Measurements from ENCODE around the gene ABCA3. TPM values are rescaled to one million over a fixed set of nuclear protein-coding genes. Genes with fewer than 3 reads are reported as not detected.

The ABCA3 gene
- total RNA-seq, 2 donors from 2014 or later = 1.3 to 4.6 TPM

DNA sequence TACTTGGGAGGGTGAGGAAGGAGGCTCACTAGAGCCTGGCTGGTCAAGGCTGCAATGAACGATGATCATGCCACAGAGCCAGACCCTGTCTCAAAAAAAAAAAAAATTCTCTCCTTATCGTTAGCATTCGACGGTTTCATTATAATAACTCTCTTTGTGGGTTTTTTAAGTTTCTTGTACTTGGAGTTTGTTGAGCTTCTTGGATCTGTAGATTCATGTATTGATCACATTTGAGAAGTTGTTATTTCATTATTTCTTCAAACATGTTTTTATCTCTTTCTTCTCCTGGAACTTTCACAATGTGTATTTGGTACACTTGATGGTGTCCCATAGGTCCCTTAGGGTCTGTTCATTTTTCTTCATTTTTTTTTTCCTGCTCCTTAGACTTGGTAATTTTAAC is 16.8 kb upstream of the ABCA3 start:
- Histone ChIP-seq H3K4me1 (no peaks in the 10 kb centered on the region), H3K9me3 (no peaks in the 10 kb centered on the region), H3K36me3 (no peaks in the 10 kb centered on the region), H3K4me3 (no peak overlapping the region), H3K27ac (no peak overlapping the region), H3K27me3 (no peaks in the 10 kb centered on the region), H3K9ac (ENCODE audit: low read depth in 2 of 2, low read length in 2 of 2) (no peak overlapping the region)
- intact Hi-C loops (cut with DNase I) = no loop called here
- TF ChIP-seq, protein P1, sequence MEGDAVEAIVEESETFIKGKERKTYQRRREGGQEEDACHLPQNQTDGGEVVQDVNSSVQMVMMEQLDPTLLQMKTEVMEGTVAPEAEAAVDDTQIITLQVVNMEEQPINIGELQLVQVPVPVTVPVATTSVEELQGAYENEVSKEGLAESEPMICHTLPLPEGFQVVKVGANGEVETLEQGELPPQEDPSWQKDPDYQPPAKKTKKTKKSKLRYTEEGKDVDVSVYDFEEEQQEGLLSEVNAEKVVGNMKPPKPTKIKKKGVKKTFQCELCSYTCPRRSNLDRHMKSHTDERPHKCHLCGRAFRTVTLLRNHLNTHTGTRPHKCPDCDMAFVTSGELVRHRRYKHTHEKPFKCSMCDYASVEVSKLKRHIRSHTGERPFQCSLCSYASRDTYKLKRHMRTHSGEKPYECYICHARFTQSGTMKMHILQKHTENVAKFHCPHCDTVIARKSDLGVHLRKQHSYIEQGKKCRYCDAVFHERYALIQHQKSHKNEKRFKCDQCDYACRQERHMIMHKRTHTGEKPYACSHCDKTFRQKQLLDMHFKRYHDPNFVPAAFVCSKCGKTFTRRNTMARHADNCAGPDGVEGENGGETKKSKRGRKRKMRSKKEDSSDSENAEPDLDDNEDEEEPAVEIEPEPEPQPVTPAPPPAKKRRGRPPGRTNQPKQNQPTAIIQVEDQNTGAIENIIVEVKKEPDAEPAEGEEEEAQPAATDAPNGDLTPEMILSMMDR (IDR thresholded peaks at IDR 0.05) = no peak
- DNase-seq = no peak

DNA sequence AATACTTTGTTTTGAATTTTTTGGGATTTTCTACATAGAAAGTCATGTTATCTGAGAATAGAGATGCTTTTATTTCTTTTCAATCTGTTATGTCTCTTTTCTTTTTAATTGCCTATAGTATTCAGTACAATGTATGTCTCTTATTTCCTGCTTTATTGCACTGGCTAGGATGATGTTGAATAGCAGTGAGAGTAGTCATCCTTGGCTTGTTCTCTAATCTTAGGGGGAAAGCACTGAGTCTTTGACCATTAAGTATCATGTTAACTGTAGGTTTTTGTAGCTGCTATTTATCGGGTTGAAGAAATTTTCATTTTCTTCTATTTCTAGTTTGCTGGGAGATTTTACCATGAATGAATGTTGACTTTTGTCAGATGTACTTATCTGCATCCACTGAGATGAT is 10.0 kb upstream of the ABCA3 start:
- H3K9me3 ChIP-seq = no peaks in the 10 kb centered on the region
- no peaks in the 10 kb centered on the region for H3K4me1 ChIP-seq
- H3K27ac ChIP-seq = no peak overlapping the region
- no peaks in the 10 kb centered on the region for H3K36me3 ChIP-seq
- intact Hi-C loops (cut with DNase I) = no loop called here
- DNase-seq = no peak
- TF ChIP-seq, protein P1 (IDR thresholded peaks at IDR 0.05) = no peak
- no peak overlapping the region for H3K9ac ChIP-seq (ENCODE audit: low read depth in 2 of 2, low read length in 2 of 2)
- H3K4me3 ChIP-seq = no peak overlapping the region
- H3K27me3 ChIP-seq = no peaks in the 10 kb centered on the region

DNA sequence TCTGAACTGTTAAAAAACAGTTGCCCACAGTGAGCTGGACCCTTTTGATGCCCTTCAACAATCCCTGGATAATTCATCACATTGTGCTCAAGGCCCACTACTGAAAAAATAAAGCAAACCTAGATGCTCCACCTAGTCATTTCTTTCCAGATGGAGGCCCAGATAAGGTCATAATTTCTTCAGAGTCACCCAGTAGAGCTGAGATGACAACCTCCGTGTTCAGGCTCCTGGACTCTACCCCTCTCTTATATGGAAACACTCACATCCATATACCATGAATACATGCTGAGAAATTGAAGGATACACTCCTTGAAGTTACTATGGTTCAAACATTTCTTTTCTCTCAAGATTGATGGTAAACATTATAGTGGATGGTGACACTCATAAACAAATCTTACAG is 2.7 kb upstream of the ABCA3 start:
- H3K36me3 ChIP-seq = no peaks in the 10 kb centered on the region
- no peak overlapping the region for H3K4me3 ChIP-seq
- TF ChIP-seq, protein P1 (IDR thresholded peaks at IDR 0.05) = no peak
- no peak overlapping the region for H3K9ac ChIP-seq (ENCODE audit: low read depth in 2 of 2, low read length in 2 of 2)
- DNase-seq = no peak
- intact Hi-C loops (cut with DNase I) = loop anchor here (5.0 kb wide), 1 partner anchor 84 kb away; the partner anchor contains the start of gene CCNF
- H3K4me1 ChIP-seq = peaks cover 4% of the 10 kb centered on the region
- H3K9me3 ChIP-seq = no peaks in the 10 kb centered on the region
- no peak overlapping the region for H3K27ac ChIP-seq
- peaks cover 5% of the 10 kb centered on the region for H3K27me3 ChIP-seq

DNA sequence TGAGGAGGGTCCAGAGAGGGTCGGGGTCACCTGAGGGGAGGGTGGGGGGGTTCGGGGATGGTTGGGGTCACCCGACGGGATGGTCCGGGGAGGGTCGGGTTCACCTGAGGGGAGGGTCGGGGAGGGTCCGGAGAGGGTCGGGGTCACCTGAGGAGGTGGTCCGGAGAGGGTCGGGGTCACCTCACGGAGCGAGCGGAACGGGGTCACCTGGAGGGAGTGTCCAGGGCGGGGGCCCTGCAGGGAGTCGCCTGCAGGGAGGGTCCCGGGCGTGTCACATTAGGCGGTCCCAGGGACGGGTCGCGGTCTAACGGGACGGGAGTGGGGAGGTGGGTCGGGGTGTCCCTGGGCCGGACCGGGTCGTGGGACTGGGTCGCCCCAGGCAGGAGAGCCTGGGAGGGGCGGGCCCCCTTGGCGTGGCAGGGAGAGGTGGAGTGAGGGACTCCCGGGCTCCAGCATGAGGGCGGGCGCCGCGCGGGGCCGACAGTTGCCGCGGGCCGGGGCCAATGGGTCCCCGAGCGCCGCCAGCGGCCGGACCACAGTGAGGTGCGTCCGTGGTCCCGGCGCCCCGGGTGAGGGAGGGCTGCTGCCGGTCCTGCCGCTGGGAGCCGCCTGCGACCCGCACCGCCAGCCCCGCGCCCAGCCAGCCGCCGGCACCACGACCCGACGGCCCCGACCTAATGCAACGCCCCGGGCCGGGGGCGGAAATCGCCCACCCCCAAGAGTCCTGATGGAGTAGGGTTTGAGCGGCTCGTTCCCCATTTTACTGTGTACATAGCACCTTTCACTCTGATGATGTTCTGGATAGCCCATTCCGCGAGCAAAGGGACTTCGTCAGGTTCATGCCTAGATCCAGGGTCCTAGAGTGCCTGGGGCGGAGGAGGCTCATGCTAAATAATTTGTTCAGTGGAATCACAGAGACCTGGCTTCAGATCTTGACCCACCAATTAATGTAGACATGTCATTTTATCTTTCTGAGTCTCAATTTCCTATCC is 1.2 kb upstream of the ABCA3 start:
- Histone ChIP-seq H3K4me1 (peaks cover 4% of the 10 kb centered on the region), H3K36me3 (no peaks in the 10 kb centered on the region), H3K4me3 (no peak overlapping the region), H3K9ac (ENCODE audit: low read depth in 2 of 2, low read length in 2 of 2) (no peak overlapping the region), H3K9me3 (no peaks in the 10 kb centered on the region), H3K27me3 (peaks cover 5% of the 10 kb centered on the region), H3K27ac (no peak overlapping the region)
- TF ChIP-seq, protein P1 (IDR thresholded peaks at IDR 0.05) = no peak
- intact Hi-C loops (cut with DNase I) = loop anchor here (5.0 kb wide), 1 partner anchor 86 kb away; the partner anchor contains the start of gene CCNF
- no peak for DNase-seq

DNA sequence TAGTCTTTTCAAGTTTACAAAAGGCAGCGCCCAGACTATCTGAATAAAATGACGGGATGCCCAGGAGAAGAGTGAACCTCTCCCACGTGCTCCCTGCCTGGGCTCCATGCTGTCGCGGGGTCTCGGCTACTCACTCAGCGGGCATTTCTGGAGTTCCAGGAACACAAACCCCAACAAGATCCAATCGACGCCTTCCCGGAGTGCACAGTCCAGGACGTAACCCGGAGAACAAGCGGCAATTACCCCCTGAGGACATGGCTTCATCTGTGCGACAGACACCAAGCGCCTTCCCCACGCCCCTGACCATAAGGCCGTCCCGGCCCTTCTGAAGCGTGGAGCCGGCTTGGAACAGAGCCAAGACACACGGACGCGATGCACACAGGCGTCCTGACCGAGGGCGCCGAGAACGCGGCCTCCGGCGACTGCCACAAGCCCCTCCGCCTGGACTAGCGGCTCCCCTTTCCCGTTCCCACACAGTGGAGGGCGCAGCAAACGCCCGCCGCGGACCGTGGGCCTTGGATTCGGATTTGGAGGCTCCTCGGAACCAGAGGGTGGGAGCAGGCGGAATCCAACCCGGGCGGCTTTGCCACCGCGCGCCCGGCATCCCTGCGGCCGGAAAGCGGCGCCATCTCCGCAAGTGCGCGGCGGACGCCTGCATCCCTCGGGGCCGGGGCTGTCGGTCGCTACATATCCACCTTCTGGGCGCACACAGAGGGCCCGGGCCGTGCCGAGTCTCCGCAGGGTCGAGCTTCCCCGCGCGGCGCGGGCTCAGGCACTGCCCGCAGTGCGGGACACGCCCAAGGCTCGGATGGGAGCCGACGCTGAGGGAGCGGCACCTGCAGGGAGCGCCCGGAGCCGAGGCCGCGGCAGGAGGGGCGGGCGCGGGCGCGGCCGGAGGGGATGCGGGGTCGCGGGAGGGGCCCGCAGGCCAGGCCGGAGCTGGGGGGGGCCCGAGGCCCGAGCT is 725 bp downstream of the ABCA3 start:
- Histone ChIP-seq H3K27me3 (peaks cover 5% of the 10 kb centered on the region), H3K36me3 (no peaks in the 10 kb centered on the region), H3K9me3 (no peaks in the 10 kb centered on the region), H3K4me1 (peaks cover 4% of the 10 kb centered on the region), H3K4me3 (peak overlapping the region; percentile 70), H3K27ac (no peak overlapping the region), H3K9ac (ENCODE audit: low read depth in 2 of 2, low read length in 2 of 2) (peak overlapping the region; percentile 37 to 62)
- intact Hi-C loops (cut with DNase I) = loop anchor here (5.0 kb wide), 2 partner anchors 87 to 157 kb away; partner anchors contain the start of gene CCNF
- peak; percentile 62 for DNase-seq
- TF ChIP-seq, protein P1 (IDR thresholded peaks at IDR 0.05) = no peak
